Measurements from ENCODE around the gene PRICKLE3. TPM values are rescaled to one million over a fixed set of nuclear protein-coding genes. Genes with fewer than 3 reads are reported as not detected.

The PRICKLE3 gene
- total RNA-seq, 2 donors from 2014 or later: 7.5 to 13.2 TPM

DNA sequence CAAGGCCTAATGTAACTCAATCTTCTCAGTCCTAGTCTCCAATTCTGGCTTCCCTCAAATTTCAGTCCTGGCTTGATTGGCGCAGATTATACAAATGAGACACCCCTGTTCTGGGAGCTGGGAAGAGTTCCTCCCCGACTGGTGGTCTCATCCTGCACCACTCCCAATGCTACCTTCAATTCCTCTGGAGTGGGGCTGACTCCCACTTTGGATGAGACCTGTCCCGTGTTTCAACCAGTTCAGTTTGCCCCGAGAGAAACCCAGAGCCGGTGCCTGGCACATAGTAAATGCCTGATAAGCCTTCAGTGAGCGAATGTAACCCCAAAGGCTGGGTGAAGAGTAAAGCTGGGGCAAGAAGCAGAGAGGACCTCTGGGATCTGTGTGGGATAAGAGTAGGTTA, 17.8 kb upstream of the PRICKLE3 start:
- Histone ChIP-seq H3K27ac (no peak overlapping the region), H3K36me3 (replicated peaks in 1 of 2; ENCODE audit: insufficient read depth in 1 of 2, low read depth in 2 of 2) (no peaks in the 10 kb centered on the region), H3K4me3 (no peak overlapping the region), H3K27me3 (no peaks in the 10 kb centered on the region), H3K9me3 (no peaks in the 10 kb centered on the region), H3K4me1 (peaks cover 15% of the 10 kb centered on the region)
- TF ChIP-seq, protein P1, sequence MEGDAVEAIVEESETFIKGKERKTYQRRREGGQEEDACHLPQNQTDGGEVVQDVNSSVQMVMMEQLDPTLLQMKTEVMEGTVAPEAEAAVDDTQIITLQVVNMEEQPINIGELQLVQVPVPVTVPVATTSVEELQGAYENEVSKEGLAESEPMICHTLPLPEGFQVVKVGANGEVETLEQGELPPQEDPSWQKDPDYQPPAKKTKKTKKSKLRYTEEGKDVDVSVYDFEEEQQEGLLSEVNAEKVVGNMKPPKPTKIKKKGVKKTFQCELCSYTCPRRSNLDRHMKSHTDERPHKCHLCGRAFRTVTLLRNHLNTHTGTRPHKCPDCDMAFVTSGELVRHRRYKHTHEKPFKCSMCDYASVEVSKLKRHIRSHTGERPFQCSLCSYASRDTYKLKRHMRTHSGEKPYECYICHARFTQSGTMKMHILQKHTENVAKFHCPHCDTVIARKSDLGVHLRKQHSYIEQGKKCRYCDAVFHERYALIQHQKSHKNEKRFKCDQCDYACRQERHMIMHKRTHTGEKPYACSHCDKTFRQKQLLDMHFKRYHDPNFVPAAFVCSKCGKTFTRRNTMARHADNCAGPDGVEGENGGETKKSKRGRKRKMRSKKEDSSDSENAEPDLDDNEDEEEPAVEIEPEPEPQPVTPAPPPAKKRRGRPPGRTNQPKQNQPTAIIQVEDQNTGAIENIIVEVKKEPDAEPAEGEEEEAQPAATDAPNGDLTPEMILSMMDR (IDR thresholded peaks at IDR 0.05): no peak
- no peak for TF ChIP-seq POLR2A (IDR thresholded peaks at IDR 0.05)
- 76 to 94% methylated on average over 2 to 6 of the region's 6 CpGs for WGBS, 2 donors
- intact Hi-C loops (cut with DNase I): no loop called here
- DNase-seq: no peak
- ATAC-seq: no peak

DNA sequence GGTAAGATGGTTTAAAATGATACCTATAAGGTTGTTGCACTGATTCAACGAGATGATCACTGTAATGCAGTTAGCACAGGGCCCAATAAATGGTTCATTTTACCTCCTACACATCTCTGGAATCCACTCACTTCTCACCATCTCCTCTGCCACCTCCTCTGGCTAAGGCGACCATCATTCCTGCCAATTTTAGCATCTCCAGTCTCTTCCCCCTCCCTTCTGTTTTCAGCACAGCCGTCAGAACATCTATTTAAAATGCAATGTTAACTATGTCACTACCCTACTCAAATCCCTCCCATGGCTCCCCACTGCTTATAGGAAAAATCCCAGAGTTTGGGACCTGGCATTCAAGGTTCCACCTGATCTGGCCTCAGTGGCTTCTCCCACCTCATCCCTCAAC, 17.4 kb upstream of the PRICKLE3 start:
- ATAC-seq (no peak), DNase-seq (no peak)
- no peak overlapping the region for H3K27ac ChIP-seq
- intact Hi-C loops (cut with DNase I): no loop called here
- WGBS, 2 donors: 61 to 77% methylated on average over 3 of the region's 3 CpGs
- H3K4me3 ChIP-seq: no peak overlapping the region
- H3K36me3 ChIP-seq (replicated peaks in 1 of 2; ENCODE audit: insufficient read depth in 1 of 2, low read depth in 2 of 2): no peaks in the 10 kb centered on the region
- H3K9me3 ChIP-seq: no peaks in the 10 kb centered on the region
- peaks cover 15% of the 10 kb centered on the region for H3K4me1 ChIP-seq
- TF ChIP-seq POLR2A (IDR thresholded peaks at IDR 0.05): no peak
- TF ChIP-seq, protein P1 (IDR thresholded peaks at IDR 0.05): no peak
- no peaks in the 10 kb centered on the region for H3K27me3 ChIP-seq

DNA sequence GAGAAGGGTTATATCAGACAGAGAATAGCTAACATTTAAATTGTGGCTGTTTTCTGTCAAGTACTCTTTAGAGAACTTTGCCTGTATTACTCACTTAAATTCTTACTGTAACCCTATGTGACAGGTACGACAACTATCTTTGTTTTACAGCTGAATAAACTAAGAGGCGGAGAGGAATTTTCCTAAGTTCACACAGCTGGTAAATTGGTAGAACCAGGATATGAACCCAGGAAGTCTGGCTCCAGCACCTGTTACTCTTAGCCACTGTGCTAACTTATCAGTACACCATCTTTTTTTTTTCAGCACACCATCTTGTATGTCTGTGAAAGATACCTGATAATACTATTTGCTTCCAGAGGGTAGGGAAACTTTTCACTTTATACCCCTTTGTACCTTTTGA, 15.8 kb upstream of the PRICKLE3 start:
- H3K9me3 ChIP-seq: no peaks in the 10 kb centered on the region
- no peaks in the 10 kb centered on the region for H3K27me3 ChIP-seq
- ATAC-seq (peak; percentile 47), DNase-seq (peak in 1 of 4 donors; percentile 45)
- WGBS, 2 donors: 37 to 40% methylated on average over 2 of the region's 2 CpGs
- H3K4me1 ChIP-seq: peaks cover 15% of the 10 kb centered on the region
- peak overlapping the region in 3 of 4 donors; percentile 26 to 81 (median 44) for H3K27ac ChIP-seq
- intact Hi-C loops (cut with DNase I): no loop called here
- TF ChIP-seq, protein P1 (IDR thresholded peaks at IDR 0.05): no peak
- no peak for TF ChIP-seq POLR2A (IDR thresholded peaks at IDR 0.05)
- no peaks in the 10 kb centered on the region for H3K36me3 ChIP-seq (replicated peaks in 1 of 2; ENCODE audit: insufficient read depth in 1 of 2, low read depth in 2 of 2)
- no peak overlapping the region for H3K4me3 ChIP-seq

DNA sequence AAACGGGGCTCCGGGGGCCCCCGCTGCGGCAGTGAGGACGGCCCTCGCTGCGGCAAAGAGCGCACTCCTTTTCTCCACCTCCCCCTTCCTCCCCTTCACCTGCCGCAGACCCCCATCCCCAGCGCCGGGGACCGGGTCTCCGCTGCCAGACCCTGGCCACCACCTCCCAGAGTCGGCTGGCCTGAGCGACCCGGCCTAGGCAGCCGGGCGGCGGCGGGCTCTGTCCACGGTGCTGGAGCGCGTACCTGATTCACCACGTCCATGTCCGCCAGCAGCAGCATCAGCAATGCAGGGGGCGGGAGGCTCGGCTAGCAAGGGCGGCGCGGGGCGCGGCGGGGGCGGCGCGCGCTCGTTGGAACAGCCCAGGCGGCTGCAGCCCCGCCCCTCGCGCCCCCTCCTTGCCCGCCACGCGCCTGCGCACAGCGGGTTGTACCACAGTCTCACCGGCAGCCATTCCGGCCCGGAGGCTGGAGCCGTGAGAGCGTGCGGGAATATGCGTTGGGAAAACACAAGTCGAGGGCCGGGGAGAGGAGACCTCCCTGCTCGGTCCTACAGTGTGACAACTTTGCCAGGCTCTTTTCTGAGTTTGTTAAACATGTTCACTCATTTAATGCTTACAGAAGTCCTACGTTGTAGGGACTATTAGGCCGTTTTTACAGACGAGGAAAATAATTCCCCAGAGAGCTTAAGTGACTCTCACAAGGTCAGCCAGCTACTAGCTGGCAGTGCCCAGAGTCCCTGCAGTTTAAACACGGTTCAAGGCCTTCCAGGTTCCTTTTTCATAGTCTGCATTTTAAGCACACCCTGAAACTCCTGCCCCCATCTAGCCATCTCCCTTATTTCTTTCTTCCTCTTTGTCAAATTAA, 14.0 kb upstream of the PRICKLE3 start, which contains the start of gene SYP:
Gene SYP, minus strand, starts transcription at position 288 of the 866 bp plus-strand sequence. Its CDS starts 7 bp downstream, at position 281.
- intact Hi-C loops (cut with DNase I): no loop called here
- Histone ChIP-seq H3K4me3 (no peak within 1 kb of the TSS), H3K27ac (peak within 1 kb of the TSS; percentile 50 to 81 (median 70)), H3K4me1 (peaks cover 15% of the 10 kb centered on the region), H3K36me3 (replicated peaks in 1 of 2; ENCODE audit: insufficient read depth in 1 of 2, low read depth in 2 of 2) (no peaks in the 10 kb centered on the region), H3K9me3 (no peaks in the 10 kb centered on the region), H3K27me3 (no peaks in the 10 kb centered on the region)
- DNase-seq (peak; percentile 90 to 94 (median 93)), ATAC-seq (peak; percentile 95)
- TF ChIP-seq, protein P1 (IDR thresholded peaks at IDR 0.05): peak in 2 of 7 experiments; percentile 10 to 23
- peak; percentile 44 to 80 (median 80) for TF ChIP-seq POLR2A (IDR thresholded peaks at IDR 0.05)
- 2 to 4% methylated on average over 5 to 14 of the region's 61 CpGs for WGBS, 2 donors

DNA sequence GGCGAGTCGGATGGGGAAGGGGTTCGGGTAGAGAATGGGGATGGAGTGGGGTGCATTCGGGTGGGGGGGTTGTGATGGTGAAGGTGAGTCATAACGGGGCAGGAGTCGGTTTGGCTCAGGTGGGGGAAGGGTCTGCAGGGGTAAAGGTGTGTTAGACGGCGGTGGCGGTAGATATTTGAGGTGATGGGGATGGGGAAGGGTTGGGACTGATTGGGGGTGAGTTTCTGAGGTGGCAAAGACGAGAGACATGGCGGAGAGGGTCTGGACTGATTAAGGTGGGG, 13.1 kb upstream of the PRICKLE3 start:
- H3K4me3 ChIP-seq: no peak overlapping the region
- DNase-seq: no peak
- no peak for TF ChIP-seq POLR2A (IDR thresholded peaks at IDR 0.05)
- TF ChIP-seq, protein P1 (IDR thresholded peaks at IDR 0.05): no peak
- H3K36me3 ChIP-seq (replicated peaks in 1 of 2; ENCODE audit: insufficient read depth in 1 of 2, low read depth in 2 of 2): no peaks in the 10 kb centered on the region
- intact Hi-C loops (cut with DNase I): no loop called here
- H3K4me1 ChIP-seq: peaks cover 15% of the 10 kb centered on the region
- no peak overlapping the region for H3K27ac ChIP-seq
- no peaks in the 10 kb centered on the region for H3K9me3 ChIP-seq
- ATAC-seq: no peak
- 12 to 15% methylated on average over 7 to 11 of the region's 11 CpGs for WGBS, 2 donors
- H3K27me3 ChIP-seq: no peaks in the 10 kb centered on the region
